Vein endothelial cell (primary cell): ENCODE data around the gene RRP9. TPM values are rescaled to one million over a fixed set of nuclear protein-coding genes. Genes with fewer than 3 reads are reported as not detected.

Experiments used
- small RNA-seq: library from RNA; depleted of rRNA; stranded (forward); fragments of <200 nt; gene quantifications from one replicate; pipeline ENCODE3, GENCODE V24; 2012
- total RNA-seq: library from RNA; depleted of rRNA; stranded (reverse); fragments of >200 nt; gene quantifications from 2 replicates; pipeline ENCODE4 v1.2.3, GENCODE V29; 2012

RRP9 gene, protein sequence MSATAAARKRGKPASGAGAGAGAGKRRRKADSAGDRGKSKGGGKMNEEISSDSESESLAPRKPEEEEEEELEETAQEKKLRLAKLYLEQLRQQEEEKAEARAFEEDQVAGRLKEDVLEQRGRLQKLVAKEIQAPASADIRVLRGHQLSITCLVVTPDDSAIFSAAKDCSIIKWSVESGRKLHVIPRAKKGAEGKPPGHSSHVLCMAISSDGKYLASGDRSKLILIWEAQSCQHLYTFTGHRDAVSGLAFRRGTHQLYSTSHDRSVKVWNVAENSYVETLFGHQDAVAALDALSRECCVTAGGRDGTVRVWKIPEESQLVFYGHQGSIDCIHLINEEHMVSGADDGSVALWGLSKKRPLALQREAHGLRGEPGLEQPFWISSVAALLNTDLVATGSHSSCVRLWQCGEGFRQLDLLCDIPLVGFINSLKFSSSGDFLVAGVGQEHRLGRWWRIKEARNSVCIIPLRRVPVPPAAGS
- total RNA-seq: 18.0 and 21.4 TPM in 2 replicates

DNA sequence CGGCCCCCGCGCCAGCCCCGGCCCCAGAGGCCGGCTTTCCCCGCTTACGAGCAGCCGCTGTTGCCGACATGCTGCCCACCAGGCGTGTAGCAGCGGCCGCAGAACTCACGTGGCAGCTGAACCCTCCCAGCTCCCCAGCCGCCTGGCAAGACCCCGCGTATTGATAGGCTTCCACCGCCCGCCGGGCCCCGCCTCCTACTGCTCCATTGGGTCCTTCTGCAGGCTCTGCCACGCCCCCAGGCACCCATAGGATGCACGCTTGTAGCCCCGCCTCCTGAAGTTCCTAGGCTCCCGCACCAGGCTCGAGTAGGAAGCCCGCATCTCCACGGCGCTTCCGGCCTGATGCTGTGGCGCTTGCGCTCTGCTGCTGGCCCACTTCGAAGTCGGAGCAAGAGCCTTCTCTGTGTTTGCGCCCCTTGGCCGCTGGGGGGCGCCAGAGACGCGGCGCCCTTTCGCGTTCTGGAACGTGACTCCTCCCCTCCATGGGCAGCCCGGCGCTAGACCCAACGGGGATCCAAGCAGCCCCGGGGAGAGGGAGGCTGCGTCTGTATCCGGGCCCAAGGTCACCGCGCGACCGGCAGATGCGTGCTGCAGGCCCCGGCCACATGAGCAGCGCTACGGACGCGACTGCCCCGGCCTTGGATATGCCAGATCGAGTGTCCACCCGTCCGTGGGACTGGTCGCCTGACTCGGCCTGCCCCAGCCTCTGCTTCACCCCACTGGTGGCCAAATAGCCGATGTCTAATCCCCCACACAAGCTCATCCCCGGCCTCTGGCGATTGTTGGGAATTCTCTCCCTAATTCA is at the start of gene RRP9, which contains the start of gene PARP3:
Gene RRP9 (minus strand): TSS at position 107 of the 805 bp plus-strand sequence. CDS start 37 bp downstream, at position 70.
Gene PARP3 (plus strand): TSS at position 566 of the 805 bp plus-strand sequence. CDS start 993 bp downstream, outside the sequence.

DNA sequence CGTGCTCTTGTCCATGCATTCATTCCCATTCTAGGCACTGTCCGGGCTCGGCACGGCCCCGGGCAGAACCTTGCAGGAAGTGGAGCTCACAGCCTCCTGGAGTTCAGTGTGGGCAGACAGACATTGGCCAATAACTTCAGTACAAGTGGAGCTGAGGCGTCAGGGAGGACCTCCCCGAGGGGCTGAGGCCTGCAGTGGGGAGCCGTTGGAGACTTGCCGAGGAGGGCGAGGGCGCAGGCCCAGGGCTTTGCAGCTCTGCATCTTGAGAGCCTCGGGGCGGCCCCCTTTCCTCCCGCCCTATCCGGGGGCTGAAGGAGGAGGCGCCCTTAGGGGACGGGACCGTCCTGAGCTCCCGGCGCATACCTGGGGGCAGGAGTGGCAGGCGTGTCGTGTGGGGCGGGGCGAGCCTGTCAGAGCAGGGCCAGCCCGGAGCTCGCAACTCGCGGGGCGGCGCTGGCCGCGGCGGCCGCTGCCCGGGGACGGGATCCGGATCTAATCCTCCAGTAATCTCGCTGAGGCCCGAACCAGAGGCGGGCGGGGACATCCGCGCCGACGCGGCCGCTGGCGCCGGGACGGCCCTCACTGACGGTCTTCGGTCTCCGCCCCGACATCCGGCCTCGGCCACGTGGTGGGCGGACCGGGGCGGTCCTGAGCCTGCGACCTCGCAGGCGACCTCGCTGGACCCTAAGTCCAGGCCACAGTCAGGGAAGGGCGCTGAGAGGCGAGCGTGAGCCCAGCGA is 41.3 kb upstream of the RRP9 start, which contains the start of gene ACY1:
Gene ACY1 (plus strand): TSS at position 698 of the 740 bp plus-strand sequence. CDS start 530 bp downstream, outside the sequence.

DNA sequence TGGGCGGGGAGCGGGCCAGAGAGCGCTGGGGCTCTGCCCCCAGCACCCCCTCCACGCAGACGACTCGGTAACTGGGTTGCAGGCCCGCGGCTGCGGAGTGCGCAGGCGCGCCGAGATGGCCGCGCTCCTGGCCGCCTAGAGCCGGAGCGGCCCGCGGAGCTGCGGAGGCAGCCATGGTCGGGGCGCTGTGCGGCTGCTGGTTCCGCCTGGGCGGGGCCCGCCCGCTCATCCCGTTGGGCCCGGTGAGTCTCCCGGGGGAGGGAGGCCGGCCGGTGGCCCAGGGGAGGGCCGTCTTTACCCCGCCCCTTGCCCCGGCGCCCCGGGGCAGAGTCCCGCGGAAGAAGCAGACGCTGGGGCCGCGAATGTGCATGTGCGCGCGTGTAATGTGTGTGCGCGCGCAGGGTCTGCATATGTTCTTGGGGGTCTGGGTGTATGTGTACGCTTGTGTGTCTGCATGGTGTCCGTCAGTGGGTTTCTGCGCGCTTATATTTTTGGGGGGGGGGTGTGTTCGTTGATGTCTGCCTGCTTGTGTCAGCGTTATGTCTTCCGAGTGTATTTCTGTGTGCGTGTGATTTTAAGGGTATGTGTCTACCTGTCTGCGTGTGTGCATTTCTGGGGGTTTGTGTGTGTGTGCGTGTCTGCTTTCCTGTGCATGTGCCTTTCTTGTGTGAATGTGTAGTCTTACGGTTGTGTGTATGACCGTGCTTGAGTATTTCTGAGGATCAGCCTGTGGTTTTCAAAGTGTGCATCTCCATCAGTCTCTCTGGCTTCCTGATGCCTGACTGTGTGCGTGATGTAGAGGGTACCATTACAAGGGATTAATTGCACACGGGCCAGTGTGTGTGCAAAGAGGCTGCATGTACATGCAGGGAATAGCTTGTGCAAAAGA is 33.5 kb upstream of the RRP9 start, which contains the start of gene ABHD14A:
Gene ABHD14A (plus strand): TSS at position 102 of the 889 bp plus-strand sequence. CDS start 72 bp downstream, at position 174.

DNA sequence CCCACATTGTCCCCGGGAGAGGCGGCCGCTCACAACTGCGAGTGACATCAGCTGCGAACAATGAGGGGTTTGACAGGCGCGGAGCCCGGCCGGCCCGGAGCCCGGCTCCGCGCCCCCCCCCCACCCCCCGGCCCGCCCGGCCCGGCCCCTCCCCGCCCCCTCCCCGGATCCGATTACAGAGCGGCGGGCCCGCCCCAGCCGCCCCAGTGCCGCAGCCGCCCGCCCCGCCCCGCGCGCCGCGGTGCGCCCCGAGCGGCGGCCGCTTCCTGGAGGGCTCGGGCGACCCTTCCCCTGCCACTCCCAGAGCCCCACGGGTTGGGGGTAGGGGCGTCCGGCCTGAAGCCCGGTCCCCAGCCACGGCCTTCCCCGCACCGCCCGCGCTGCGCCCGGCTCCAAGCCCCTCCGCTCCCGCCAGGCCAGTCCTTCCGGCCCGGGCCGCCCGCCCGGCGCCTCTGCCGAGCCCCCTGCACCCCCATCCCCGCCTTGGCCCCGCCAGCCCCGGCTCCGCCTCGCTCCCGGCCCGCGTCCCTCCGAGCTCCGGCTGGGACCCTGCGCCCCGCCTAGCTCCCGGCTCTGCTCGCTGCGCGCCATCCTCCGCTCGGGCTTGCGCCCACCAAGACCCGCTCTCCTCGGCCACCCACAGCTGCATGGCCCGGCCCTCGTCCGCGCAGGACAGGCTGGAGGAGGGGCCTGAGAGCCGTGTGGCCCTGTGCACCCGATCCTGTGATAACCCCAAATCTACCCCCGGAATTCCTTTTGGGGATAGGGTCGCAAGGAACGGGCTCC is 25.9 kb upstream of the RRP9 start, which contains the start of gene PCBP4:
Gene PCBP4 (minus strand): TSS at position 71 of the 786 bp plus-strand sequence. CDS start 6,214 bp downstream, outside the sequence.

DNA sequence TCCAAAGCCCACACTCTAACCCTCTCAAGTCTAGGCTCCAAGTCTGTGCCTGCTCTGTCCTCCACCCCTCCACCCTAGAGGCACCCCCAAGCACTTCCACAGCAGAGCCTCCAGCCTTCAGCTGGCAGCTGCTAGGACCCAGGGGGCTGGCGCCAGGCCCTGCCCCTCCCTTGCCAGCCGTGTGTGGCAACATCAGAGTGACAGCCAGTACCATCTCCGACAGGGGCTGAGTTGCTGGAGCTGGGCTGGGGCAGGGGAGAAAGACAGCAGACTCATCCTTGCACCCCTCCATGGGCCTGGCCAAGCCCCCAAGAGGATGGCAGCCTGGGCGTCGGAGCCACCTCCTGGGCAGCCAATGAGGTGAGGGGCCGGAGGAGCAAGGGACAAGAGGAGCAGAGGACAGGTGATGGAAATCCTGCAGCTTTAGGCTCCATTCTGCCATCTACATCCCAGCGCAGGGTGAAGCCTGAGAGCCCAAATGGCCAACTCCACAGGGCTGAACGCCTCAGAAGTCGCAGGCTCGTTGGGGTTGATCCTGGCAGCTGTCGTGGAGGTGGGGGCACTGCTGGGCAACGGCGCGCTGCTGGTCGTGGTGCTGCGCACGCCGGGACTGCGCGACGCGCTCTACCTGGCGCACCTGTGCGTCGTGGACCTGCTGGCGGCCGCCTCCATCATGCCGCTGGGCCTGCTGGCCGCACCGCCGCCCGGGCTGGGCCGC is 13.6 kb upstream of the RRP9 start, which contains the start of gene GPR62:
Gene GPR62 (plus strand): TSS at position 207 of the 718 bp plus-strand sequence. CDS start 272 bp downstream, at position 479.

Small RNA genes lying within 50 kb of the gene (small RNA-seq; reads per million reads assigned to genes)
- gene AC115284.1: not detected

Other genes with a start within 250 kb of the RRP9 start
- gene GRM2, start 234.8 kb downstream of the RRP9 start, total RNA-seq: 0.10 TPM in 1 of 2 replicates, not detected in the other
- gene IQCF6, start 162.7 kb downstream of the RRP9 start, total RNA-seq: not detected in 2 replicates
- gene IQCF2, start 80.3 kb downstream of the RRP9 start, total RNA-seq: not detected in 2 replicates
- not detected in 2 replicates for gene IQCF5, start 66.3 kb downstream of the RRP9 start, total RNA-seq
- not detected in 2 replicates for gene IQCF1, start 38.6 kb downstream of the RRP9 start, total RNA-seq
- gene PARP3, start 459 bp upstream of the RRP9 start, total RNA-seq: 12.4 and 13.6 TPM in 2 replicates
- gene GPR62, start 13.5 kb upstream of the RRP9 start, total RNA-seq: under 0.01 and 0.10 TPM in 2 replicates
- gene PCBP4, start 25.6 kb upstream of the RRP9 start, total RNA-seq: 30.8 and 39.2 TPM in 2 replicates
- gene ABHD14B, start 32.1 kb upstream of the RRP9 start, total RNA-seq: 17.0 and 27.1 TPM in 2 replicates
- gene ABHD14A, start 33.2 kb upstream of the RRP9 start, total RNA-seq: 6.6 and 11.4 TPM in 2 replicates
- gene ACY1, start 41.6 kb upstream of the RRP9 start, total RNA-seq: 14.5 and 20.9 TPM in 2 replicates
- gene RPL29, start 54.0 kb upstream of the RRP9 start, total RNA-seq: 1,244 and 1,265 TPM in 2 replicates
- 17.1 and 21.2 TPM in 2 replicates for gene DUSP7, start 114.7 kb upstream of the RRP9 start, total RNA-seq
- 3.9 and 6.4 TPM in 2 replicates for gene POC1A, start 212.5 kb upstream of the RRP9 start, total RNA-seq